Subcutaneous abdominal adipose tissue (tissue), 5 donors: ENCODE data around the gene ZNF770.

ENCODE experiments used
- H3K27ac ChIP-seq: one replicate; pipeline ENCODE4 v1.7.0; 2013; ENCODE audit warnings: low read depth, mild to moderate bottlenecking, inconsistent platforms, low read length, moderate library complexity
- H3K27me3 ChIP-seq, 5 donors: one replicate each; pipeline ENCODE4 v1.7.0; 2013; ENCODE audit warnings: low read length in 5 of 5, inconsistent platforms in 1 of 5; ENCODE audit not compliant: control insufficient read depth in 5 of 5, insufficient read depth in 4 of 5
- H3K36me3 ChIP-seq, 5 donors: one replicate each; pipeline ENCODE4 v1.7.0; 2013; ENCODE audit warnings: low read length in 5 of 5; ENCODE audit not compliant: control insufficient read depth in 5 of 5, insufficient read depth in 5 of 5
- H3K4me1 ChIP-seq, 5 donors: one replicate each; pipeline ENCODE4 v1.7.0; 2013; ENCODE audit warnings: low read length in 5 of 5, mild to moderate bottlenecking in 3 of 5, moderate library complexity in 1 of 5; ENCODE audit not compliant: control insufficient read depth in 5 of 5, insufficient read depth in 5 of 5
- H3K4me3 ChIP-seq, 5 donors: one replicate each; pipeline ENCODE4 v1.7.0; 2013; ENCODE audit warnings: low read length in 5 of 5, low read depth in 1 of 5
- H3K9ac ChIP-seq, 5 donors: one replicate each; pipeline ENCODE4 v1.7.0; 2013; ENCODE audit warnings: low read length in 5 of 5, mild to moderate bottlenecking in 4 of 5, moderate library complexity in 3 of 5
- H3K9me3 ChIP-seq, 5 donors: one replicate each; pipeline ENCODE4 v1.7.0; 2013; ENCODE audit warnings: low read length in 5 of 5; ENCODE audit not compliant: control insufficient read depth in 5 of 5
- donor health status: healthy.
- donor health status: healthy.
- donor health status: healthy.
- donor health status: healthy.
- donor health status: healthy.

Gene ZNF770

GRCh38 chr15:35003928-35004327 is 15.8 kb upstream of the ZNF770 start:
- Histone ChIP-seq H3K9me3 (no peaks in the 10 kb centered on the region), H3K27me3 (no peaks in the 10 kb centered on the region), H3K4me3 (no peak overlapping the region), H3K9ac (no peak overlapping the region), H3K4me1 (no peaks in the 10 kb centered on the region), H3K27ac (no peak overlapping the region), H3K36me3 (no peaks in the 10 kb centered on the region)

DNA sequence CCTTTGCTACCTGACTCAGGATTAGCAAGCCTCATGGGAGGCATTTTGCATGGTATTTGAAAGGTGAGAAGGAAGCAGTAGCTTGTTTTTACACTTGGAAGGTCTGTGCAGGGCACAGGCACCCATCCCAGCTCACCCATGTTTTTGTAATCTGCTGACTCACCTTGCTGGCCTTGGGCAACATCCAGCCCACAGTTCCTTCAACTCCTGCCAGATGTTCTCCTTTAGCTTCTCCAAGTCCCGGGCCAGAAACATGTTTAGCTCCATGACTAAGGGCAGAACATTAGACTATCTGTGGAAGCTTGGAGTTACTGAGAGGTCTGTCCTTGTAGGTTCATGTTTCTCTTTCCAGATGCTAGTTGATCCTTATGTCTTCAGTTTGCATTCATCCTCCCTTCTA is 12.4 kb upstream of the ZNF770 start:
- Histone ChIP-seq H3K27me3 (peaks cover 0 to 3% (median 0%) of the 10 kb centered on the region in 5 donors), H3K9me3 (no peaks in the 10 kb centered on the region), H3K4me3 (no peak overlapping the region), H3K4me1 (no peaks in the 10 kb centered on the region), H3K9ac (no peak overlapping the region), H3K36me3 (no peaks in the 10 kb centered on the region), H3K27ac (no peak overlapping the region)

DNA sequence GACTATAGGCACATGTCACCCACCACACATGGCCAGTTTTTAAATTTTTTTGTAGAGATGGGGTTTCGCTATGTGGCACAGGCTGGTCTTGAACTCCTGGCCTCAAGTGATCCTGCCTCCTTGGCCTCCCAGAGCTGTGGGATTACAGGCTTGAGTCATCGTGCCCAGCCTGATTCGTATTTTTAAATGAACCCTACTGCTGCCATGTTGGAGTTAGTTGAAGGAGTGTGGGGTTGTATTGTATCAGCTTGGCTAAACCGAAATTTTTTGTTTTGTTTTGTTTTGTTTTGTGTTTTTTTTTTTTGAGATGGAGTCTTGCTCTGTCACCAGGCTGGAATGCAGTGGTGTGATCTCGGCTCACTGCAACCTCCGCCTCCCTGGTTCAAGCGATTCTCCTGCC is 11.8 kb upstream of the ZNF770 start:
- Histone ChIP-seq H3K9me3 (no peaks in the 10 kb centered on the region), H3K27ac (no peak overlapping the region), H3K4me3 (no peak overlapping the region), H3K9ac (no peak overlapping the region), H3K27me3 (peaks cover 0 to 3% (median 0%) of the 10 kb centered on the region in 5 donors), H3K4me1 (no peaks in the 10 kb centered on the region), H3K36me3 (no peaks in the 10 kb centered on the region)

- H3K4me3 ChIP-seq, result no peak overlapping the region
- H3K9ac ChIP-seq, result no peak overlapping the region
- no peaks in the 10 kb centered on the region for H3K9me3 ChIP-seq
- no peaks in the 10 kb centered on the region for H3K36me3 ChIP-seq
- H3K27ac ChIP-seq, result no peak overlapping the region
- H3K4me1 ChIP-seq, result no peaks in the 10 kb centered on the region
- H3K27me3 ChIP-seq, result peaks cover 0 to 10% (median 0%) of the 10 kb centered on the region in 5 donors
Observed at GRCh38 chr15:34994925-34995324, 6.8 kb upstream of the ZNF770 start.

GRCh38 chr15:34993877-34994276 is 5.8 kb upstream of the ZNF770 start:
- H3K27ac ChIP-seq, result no peak overlapping the region
- no peak overlapping the region for H3K4me3 ChIP-seq

DNA sequence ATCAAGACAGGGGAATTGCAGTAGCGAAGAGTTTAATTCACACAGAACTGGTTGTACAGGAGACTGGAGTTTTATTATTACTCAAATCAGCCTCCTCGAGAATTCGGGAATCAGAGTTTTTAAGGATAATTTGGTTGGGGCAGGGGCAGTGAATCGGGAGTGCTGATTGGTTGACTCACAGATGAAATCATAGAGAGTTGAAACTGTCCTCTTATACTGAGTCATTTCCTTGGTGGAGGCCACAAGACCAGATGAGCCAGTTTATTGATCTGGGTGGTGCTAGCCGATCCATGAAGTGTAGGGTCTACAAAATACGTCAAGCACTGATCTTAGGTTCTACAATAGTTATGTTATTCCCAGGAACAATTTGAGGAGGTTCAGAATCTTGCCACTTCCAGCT is 5.3 kb upstream of the ZNF770 start:
- no peak overlapping the region for H3K9ac ChIP-seq
- H3K9me3 ChIP-seq, result no peaks in the 10 kb centered on the region
- peaks cover 0 to 10% (median 0%) of the 10 kb centered on the region in 5 donors for H3K27me3 ChIP-seq
- no peak overlapping the region for H3K27ac ChIP-seq
- H3K4me3 ChIP-seq, result no peak overlapping the region
- peaks cover 0 to 8% (median 7%) of the 10 kb centered on the region in 5 donors for H3K4me1 ChIP-seq
- H3K36me3 ChIP-seq, result no peaks in the 10 kb centered on the region

More at GRCh38 chr15:34993877-34994276, 5.8 kb upstream of the ZNF770 start:
- H3K9ac ChIP-seq, result no peak overlapping the region
- peaks cover 0 to 7% (median 3%) of the 10 kb centered on the region in 5 donors for H3K4me1 ChIP-seq
- peaks cover 0 to 10% (median 0%) of the 10 kb centered on the region in 5 donors for H3K27me3 ChIP-seq
- no peaks in the 10 kb centered on the region for H3K36me3 ChIP-seq
- H3K9me3 ChIP-seq, result no peaks in the 10 kb centered on the region

DNA sequence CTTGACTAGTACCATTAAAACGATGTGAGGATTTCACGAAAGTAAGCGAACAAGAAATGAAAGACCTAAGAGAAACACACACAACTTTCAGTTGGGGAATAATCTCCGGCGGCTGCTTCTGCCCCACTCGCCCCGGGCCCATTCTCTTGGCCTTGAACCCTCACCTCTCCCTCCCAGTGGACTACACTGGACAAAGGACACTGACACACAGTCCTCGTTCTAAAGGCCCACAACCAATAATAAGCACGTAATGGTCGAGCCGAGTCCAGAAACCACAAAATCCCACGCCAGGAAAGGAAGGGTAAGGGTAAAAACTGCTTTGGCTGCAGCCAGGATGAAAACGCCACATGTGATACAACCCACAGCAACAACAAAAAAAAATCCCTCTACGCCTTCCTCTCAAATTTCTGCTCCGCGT is 469 bp downstream of the ZNF770 start:
- peaks cover 4 to 48% (median 40%) of the 10 kb centered on the region in 5 donors for H3K4me1 ChIP-seq
- peak overlapping the region; percentile 97 to 100 (median 99) for H3K9ac ChIP-seq
- peak overlapping the region; percentile 80 to 100 (median 95) for H3K4me3 ChIP-seq
- H3K9me3 ChIP-seq, result no peaks in the 10 kb centered on the region
- H3K27me3 ChIP-seq, result no peaks in the 10 kb centered on the region
- peaks cover 3 to 10% (median 5%) of the 10 kb centered on the region in 5 donors for H3K36me3 ChIP-seq
- peak overlapping the region; percentile 99 for H3K27ac ChIP-seq

DNA sequence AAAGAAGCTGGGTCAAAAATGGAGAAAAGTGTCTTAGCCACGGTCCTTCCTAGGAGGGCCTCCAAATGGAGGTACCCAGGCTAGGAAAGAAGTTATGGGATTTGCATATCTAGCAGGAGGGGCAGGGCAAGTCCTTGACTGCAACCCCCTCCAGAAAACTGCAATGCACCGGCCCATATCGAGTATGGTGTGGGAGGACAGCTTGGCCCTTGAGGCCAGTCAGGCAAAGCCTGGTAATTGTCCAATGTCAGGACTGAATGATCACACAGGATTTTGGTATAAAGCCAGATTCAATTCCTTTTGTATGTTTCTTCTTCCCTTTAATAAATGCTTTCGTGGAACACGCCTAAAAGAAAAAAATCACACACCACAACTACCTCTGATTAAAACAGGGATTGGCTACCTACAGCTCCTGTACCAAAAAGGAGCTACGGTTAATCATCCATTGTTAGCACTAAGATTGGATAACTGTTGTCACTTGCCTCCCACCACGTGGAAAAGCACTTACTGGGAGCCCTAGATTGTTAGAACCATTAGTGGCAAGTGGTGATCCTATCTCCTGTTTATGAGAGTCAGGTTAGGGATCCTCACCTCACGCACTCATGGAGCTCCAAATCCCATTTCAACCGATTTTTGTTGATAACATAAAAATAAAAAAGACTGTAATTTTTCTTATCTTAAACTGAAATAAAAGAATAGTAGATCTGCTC is 1.2 kb downstream of the ZNF770 start:
- Histone ChIP-seq H3K4me1 (peaks cover 4 to 48% (median 40%) of the 10 kb centered on the region in 5 donors), H3K27ac (peak overlapping the region; percentile 99), H3K9ac (peak overlapping the region; percentile 97 to 100 (median 99)), H3K27me3 (no peaks in the 10 kb centered on the region), H3K9me3 (no peaks in the 10 kb centered on the region), H3K36me3 (peaks cover 3 to 15% (median 12%) of the 10 kb centered on the region in 5 donors), H3K4me3 (peak overlapping the region; percentile 80 to 100 (median 95))

DNA sequence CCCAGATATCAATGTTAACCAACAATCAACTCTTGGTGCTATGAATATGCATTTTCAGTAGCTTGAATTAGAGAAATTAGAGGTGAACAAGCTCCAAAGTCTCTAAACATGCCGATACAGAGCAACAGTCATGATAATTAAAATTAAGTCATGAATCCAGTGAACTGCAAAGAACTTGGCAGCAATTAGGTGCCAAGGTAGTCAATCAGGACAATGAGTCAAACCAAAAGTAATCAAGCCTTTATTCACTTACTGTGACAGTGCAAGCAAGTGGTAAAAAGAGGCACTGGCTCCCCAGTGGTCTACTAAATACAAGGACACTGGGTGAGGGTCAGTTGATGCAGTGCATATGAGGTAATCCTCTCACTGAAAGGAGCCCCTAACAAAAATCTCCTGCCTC is 1.8 kb downstream of the ZNF770 start:
- Histone ChIP-seq H3K9me3 (no peaks in the 10 kb centered on the region), H3K27ac (peak overlapping the region; percentile 99), H3K4me3 (peak overlapping the region in 4 of 5 donors; percentile 8 to 99 (median 88)), H3K36me3 (peaks cover 6 to 20% (median 15%) of the 10 kb centered on the region in 5 donors), H3K9ac (peak overlapping the region; percentile 31 to 100 (median 98)), H3K4me1 (peaks cover 4 to 48% (median 40%) of the 10 kb centered on the region in 5 donors), H3K27me3 (no peaks in the 10 kb centered on the region)

GRCh38 chr15:34984889-34985630 is 3.0 kb downstream of the ZNF770 start:
- H3K27ac ChIP-seq, result peak overlapping the region; percentile 62
- no peaks in the 10 kb centered on the region for H3K27me3 ChIP-seq
- H3K9me3 ChIP-seq, result no peaks in the 10 kb centered on the region
- peak overlapping the region in 2 of 5 donors; percentile 11 to 37 for H3K4me3 ChIP-seq
- H3K9ac ChIP-seq, result peak overlapping the region in 1 of 5 donors; percentile 40
- peaks cover 8 to 22% (median 15%) of the 10 kb centered on the region in 5 donors for H3K36me3 ChIP-seq
- peaks cover 4 to 48% (median 40%) of the 10 kb centered on the region in 5 donors for H3K4me1 ChIP-seq
